ENCODE data around the gene KRT76. TPM values are rescaled to one million over a fixed set of nuclear protein-coding genes. Genes with fewer than 3 reads are reported as not detected.

KRT76 gene
- total and polyA plus RNA-seq, 10 of the 15 experiments (the other 5 are each of a cell fraction or from before 2014, with no cell fraction given): not detected

- no peak overlapping the region for H3K9ac ChIP-seq (ENCODE audit: control insufficient read depth, insufficient read depth, low read length)
- RAD21 ChIA-PET (ENCODE audit: unreplicated experiment): no interaction called here
- no peak for DNase-seq (ENCODE audit: low read depth, low spot score)
- CTCF ChIA-PET: no interaction called here
- FAIRE-seq: no peak
- intact Hi-C loops (cut with micrococcal nuclease; ENCODE audit: unreplicated experiment) (no loop called here), in situ Hi-C loops (cut with MboI) (no loop called here)
- no peak overlapping the region for H2AFZ ChIP-seq (ENCODE audit: control insufficient read depth, low read depth, low read length)
- H3K36me3 ChIP-seq (ENCODE audit: control insufficient read depth in 2 of 2, insufficient read depth in 2 of 2, low read length in 1 of 2): no peaks in the 10 kb centered on the region
- no TSS peak for BruUV-seq (replicated peaks)
- no peaks in the 10 kb centered on the region for H3K9me3 ChIP-seq (replicated peaks; ENCODE audit: control insufficient read depth, insufficient read depth, low read length)
- POLR2A ChIA-PET: interaction anchor here (0.6 kb wide), 1 partner anchor 1287 kb away, joined by 3 read pairs; no protein-coding TSS in a partner anchor
- no peak overlapping the region for H3K27ac ChIP-seq (ENCODE audit: control insufficient read depth, insufficient read depth)
- no peak overlapping the region for H3K4me3 ChIP-seq
- 3% methylated on average over 4 of the region's 4 CpGs for WGBS (ENCODE audit: insufficient coverage, insufficient replicate concordance, low lambda C conversion rate, missing lambda C conversion rate)
- H3K4me2 ChIP-seq (ENCODE audit: control insufficient read depth, insufficient read depth): no peak overlapping the region
- TF ChIP-seq ZNF384 (IDR thresholded peaks at IDR 0.05; ENCODE audit: borderline replicate concordance, low read depth, low read length): no peak
- TF ChIP-seq POLR2AphosphoS2 (IDR thresholded peaks at IDR 0.05; ENCODE audit: low read depth, low read length): no peak
- no peak for TF ChIP-seq IKZF2 (IDR thresholded peaks at IDR 0.05)
- no peak for TF ChIP-seq JUNB (IDR thresholded peaks at IDR 0.05)
- no peak for TF ChIP-seq CBX3 (IDR thresholded peaks at IDR 0.05; ENCODE audit: borderline replicate concordance, low read depth)
- no peak for TF ChIP-seq EP300 (IDR thresholded peaks at IDR 0.05; ENCODE audit: borderline replicate concordance in 1 of 2, control insufficient read depth in 1 of 2, low read depth in 2 of 2, low read length in 2 of 2)
- no peak for TF ChIP-seq ZNF217 (IDR thresholded peaks at IDR 0.05)
- TF ChIP-seq HSF1 (IDR thresholded peaks at IDR 0.05; ENCODE audit: low read depth, low read length): no peak
- no peak for TF ChIP-seq SP1 (IDR thresholded peaks at IDR 0.05; ENCODE audit: low read depth, low read length)
- SMC1A ChIA-PET (ENCODE audit: uncharacterized antibody, unreplicated experiment): no interaction called here
- H4K20me1 ChIP-seq (ENCODE audit: control insufficient read depth, insufficient read depth): no peaks in the 10 kb centered on the region
- no peaks in the 10 kb centered on the region for H3K79me2 ChIP-seq (ENCODE audit: control insufficient read depth, insufficient read depth, low read length)
- peaks cover 0 to 5% of the 10 kb centered on the region in 2 experiments; a peak in 2 of 4 replicates for H3K27me3 ChIP-seq (replicated peaks in 1 of 2; ENCODE audit: control insufficient read depth in 2 of 2, insufficient read depth in 2 of 2, low read length in 1 of 2)
- no peaks in the 10 kb centered on the region for H3K4me1 ChIP-seq (ENCODE audit: control insufficient read depth, insufficient read depth, low read length)
- ATAC-seq: no peak
Observed at GRCh38 chr12:52812073-52812400, 34.9 kb upstream of the KRT76 start.

Data from GM12878 (cell line).